HepG2 (cell line): ENCODE measurements around the gene WIPF2. TPM values are rescaled to one million over a fixed set of nuclear protein-coding genes. Genes with fewer than 3 reads are reported as not detected.
A peak's percentile ranks its signal among the peaks of the same experiment; 100 is the strongest.

Experiments used
- FOXC1 ChIP-seq: sonication (generic); formaldehyde crosslinking; IDR thresholded peaks from 2 replicates; pipeline ENCODE4 v1.8.0; 2022; ENCODE audit warnings: mild to moderate bottlenecking, missing genetic modification reagents, borderline replicate concordance
- MATR3 ChIP-seq: sonication (generic); formaldehyde crosslinking; IDR thresholded peaks from 2 replicates; pipeline ENCODE4 v1.4.0; 2020; ENCODE audit warnings: missing genetic modification reagents
- MTA1 ChIP-seq: sonication (generic); formaldehyde crosslinking; IDR thresholded peaks from 2 replicates; pipeline ENCODE4 v1.4.0; 2020; ENCODE audit warnings: missing genetic modification reagents, mild to moderate bottlenecking, borderline replicate concordance
- NCOR1 ChIP-seq: fragments of 200-600 bp; sonication (generic); IDR thresholded peaks from 2 replicates; pipeline ENCODE4 v1.7.0; 2017; ENCODE audit warnings: antibody characterized with exemption, low read length, borderline replicate concordance
- NFE2L1 ChIP-seq: sonication (generic); formaldehyde crosslinking; IDR thresholded peaks from 2 replicates; pipeline ENCODE4 v1.4.0; 2020; ENCODE audit warnings: missing genetic modification reagents, mild to moderate bottlenecking, borderline replicate concordance
- PAXIP1 ChIP-seq: sonication (generic); formaldehyde crosslinking; conservative IDR thresholded peaks from 2 replicates; pipeline ENCODE4 v1.4.0; 2020; ENCODE audit warnings: mild to moderate bottlenecking, missing genetic modification reagents, moderate library complexity
- PLSCR1 ChIP-seq: sonication (generic); formaldehyde crosslinking; IDR thresholded peaks from 2 replicates; pipeline ENCODE4 v1.5.0; 2020; ENCODE audit warnings: missing genetic modification reagents, mild to moderate bottlenecking, borderline replicate concordance
- PRMT3 ChIP-seq: sonication (generic); formaldehyde crosslinking; IDR thresholded peaks from 2 replicates; pipeline ENCODE4 v1.8.1; 2022; ENCODE audit warnings: low read depth, mild to moderate bottlenecking, moderate library complexity, missing genetic modification reagents, borderline replicate concordance
- STAT5B ChIP-seq: sonication (generic); formaldehyde crosslinking; IDR thresholded peaks from 2 replicates; pipeline ENCODE4 v1.4.0; 2020; ENCODE audit warnings: missing genetic modification reagents
- TRIM22 ChIP-seq: fragments of 450-650 bp; IDR thresholded peaks from 2 replicates; pipeline ENCODE4 v1.6.1; 2017
- ZBTB49 ChIP-seq: sonication (generic); formaldehyde crosslinking; IDR thresholded peaks from 2 replicates; pipeline ENCODE4 v1.4.0; 2020; ENCODE audit warnings: missing genetic modification reagents, borderline replicate concordance
- ZNF343 ChIP-seq: sonication (generic); formaldehyde crosslinking; IDR thresholded peaks from 2 replicates; pipeline ENCODE4 v1.4.0; 2020; ENCODE audit warnings: mild to moderate bottlenecking, missing genetic modification reagents
- ZNF598 ChIP-seq: sonication (generic); formaldehyde crosslinking; IDR thresholded peaks from 2 replicates; pipeline ENCODE4 v1.5.1; 2020; ENCODE audit warnings: mild to moderate bottlenecking, missing genetic modification reagents, borderline replicate concordance
- ZNF740 ChIP-seq: sonication (generic); formaldehyde crosslinking; IDR thresholded peaks from 2 replicates; pipeline ENCODE4 v1.4.0; 2020; ENCODE audit warnings: missing genetic modification reagents
- ZNF770 ChIP-seq: sonication (generic); formaldehyde crosslinking; IDR thresholded peaks from 2 replicates; pipeline ENCODE4 v1.5.0; 2020; ENCODE audit warnings: mild to moderate bottlenecking, missing genetic modification reagents
- ZNF839 ChIP-seq: sonication (generic); formaldehyde crosslinking; IDR thresholded peaks from 2 replicates; pipeline ENCODE4 v1.4.0; 2020; ENCODE audit warnings: missing genetic modification reagents, mild to moderate bottlenecking, borderline replicate concordance
- polyA plus RNA-seq, 8 experiments: library from polyadenylated mRNA; depleted of rRNA in 3 of 8; stranded (reverse) in 7 of 8; unstranded in 1 of 8; fragments of >200 nt; fragmentation: Illumina TruSeq in 4 of 8; extraction: Trizol in 4 of 8; gene quantifications; 2 replicates each; pipeline versions ENCODE4 v1.2.1 to v1.2.3, GENCODE V29; 2011 to 2016; ENCODE audit warnings: low read depth in 4 of 8, missing spikeins in 1 of 8, mixed read lengths in 1 of 8; ENCODE audit not compliant: insufficient read depth in 1 of 8
- total RNA-seq, 5 experiments: library from RNA; depleted of rRNA; stranded (reverse); fragments of >200 nt; fragmentation: Illumina TruSeq; extraction: Trizol; gene quantifications; 2 replicates each; pipeline ENCODE4 v1.2.3, GENCODE V29; 2016; ENCODE audit warnings: low read depth in 1 of 5

WIPF2 gene
- total and polyA plus RNA-seq, 2 of the 13 experiments (the other 11 are each of a cell fraction or from before 2014, with no cell fraction given) = 7.2 to 10.8 TPM

DNA sequence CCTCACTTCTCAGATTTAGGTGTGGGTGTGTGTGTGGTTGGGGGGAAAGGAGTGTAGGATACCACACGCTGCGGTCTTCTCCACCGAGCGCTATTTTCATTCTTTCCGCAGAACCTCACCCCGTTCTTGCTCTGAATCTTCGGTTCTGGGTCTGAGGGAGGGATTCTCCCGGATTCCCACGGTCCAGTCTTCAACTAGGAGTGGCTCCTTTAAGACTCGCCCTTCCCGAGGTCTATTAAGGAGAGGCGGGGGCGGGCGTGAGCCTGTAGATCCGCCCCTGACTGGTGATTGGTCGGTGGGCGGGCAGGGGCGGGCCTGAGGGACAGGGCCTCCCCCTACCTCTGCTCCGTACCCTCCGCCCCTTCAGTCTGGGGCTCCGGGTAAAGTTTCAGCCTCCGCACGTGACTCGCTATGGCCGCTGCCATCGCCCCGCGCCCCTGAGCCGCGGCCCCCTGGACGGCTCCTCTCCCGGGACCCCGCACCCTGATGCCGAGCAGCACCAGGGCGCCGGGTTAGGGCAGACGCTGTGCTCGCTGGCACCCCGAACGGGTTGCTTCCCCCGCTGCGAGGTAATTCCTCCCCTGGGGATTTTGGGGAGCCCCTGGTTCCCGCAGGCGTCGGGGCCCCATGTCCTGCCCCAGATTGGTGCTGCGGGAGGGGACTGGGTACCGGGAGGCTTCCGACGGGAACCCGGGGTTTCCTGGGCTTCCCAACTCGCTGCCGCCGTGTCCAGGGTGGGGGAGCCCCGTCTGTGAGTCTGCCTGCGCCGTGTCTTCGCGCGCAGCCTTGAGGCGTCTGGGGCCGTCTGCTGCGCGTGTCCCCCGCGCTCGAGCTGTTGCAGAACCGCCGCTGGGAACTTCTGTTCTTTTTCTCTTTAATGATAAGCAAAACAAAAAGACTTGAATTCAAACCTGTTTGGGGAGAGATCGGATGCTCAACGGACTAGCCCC is 99.1 kb downstream of the WIPF2 start (continued):
- TF ChIP-seq TRIM22 = no peak
- TF ChIP-seq NCOR1 = no peak
- no peak for TF ChIP-seq ZNF598 (CRISPR knock-in tag)
- no peak for TF ChIP-seq MATR3 (CRISPR knock-in tag)
- TF ChIP-seq MTA1 (CRISPR knock-in tag) = peak; percentile 71; the same call in 1 of the 2 replicates
- TF ChIP-seq STAT5B (CRISPR knock-in tag) = 0 out of 2 replicates have a peak, but pooled peaks have one; percentile 18
- peak; percentile 67 for TF ChIP-seq ZNF770 (CRISPR knock-in tag)
- 0 out of 2 replicates have a peak, but pooled peaks have one; percentile 46 for TF ChIP-seq NFE2L1 (CRISPR knock-in tag)
- peak; percentile 23; the same call in 1 of the 2 replicates for TF ChIP-seq FOXC1
- no peak for TF ChIP-seq PLSCR1 (CRISPR knock-in tag)
- peak; percentile 69 for TF ChIP-seq PAXIP1 (CRISPR knock-in tag)
- no peak for TF ChIP-seq PRMT3
- TF ChIP-seq ZNF839 (CRISPR knock-in tag) = no peak
- TF ChIP-seq ZNF740 (CRISPR knock-in tag) = peak; percentile 56; the same call in 1 of the 2 replicates
- peak; percentile 88 for TF ChIP-seq ZNF343 (CRISPR knock-in tag)
- TF ChIP-seq ZBTB49 (CRISPR knock-in tag) = no peak
